ENCODE data around the gene PFKFB4. TPM values are rescaled to one million over a fixed set of nuclear protein-coding genes. Genes with fewer than 3 reads are reported as not detected.

Gene PFKFB4
- polyA plus RNA-seq, 10 donors = 3.1 to 5.6 (median 4.5) TPM

- DNase-seq = no peak
Measured at GRCh38 chr3:48587686-48588085, 31.1 kb upstream of the PFKFB4 start.

GRCh38 chr3:48585411-48585810, 28.8 kb upstream of the PFKFB4 start:
- DNase-seq = no peak

GRCh38 chr3:48584836-48585235, 28.2 kb upstream of the PFKFB4 start:
- no peak for DNase-seq

- DNase-seq = no peak
Measured at GRCh38 chr3:48581621-48582481, 25.2 kb upstream of the PFKFB4 start.

- DNase-seq = no peak
Measured at GRCh38 chr3:48576647-48577046, 20.0 kb upstream of the PFKFB4 start.

- DNase-seq = no peak
Measured at GRCh38 chr3:48575366-48575765, 18.8 kb upstream of the PFKFB4 start.

GRCh38 chr3:48573973-48574585, 17.5 kb upstream of the PFKFB4 start:
- DNase-seq = no peak

GRCh38 chr3:48572517-48572916, 15.9 kb upstream of the PFKFB4 start:
- DNase-seq = no peak

- DNase-seq = no peak
Measured at GRCh38 chr3:48571938-48572337, 15.3 kb upstream of the PFKFB4 start.

- no peak for DNase-seq
Measured at GRCh38 chr3:48569808-48570450, 13.3 kb upstream of the PFKFB4 start.

- DNase-seq = no peak
Measured at GRCh38 chr3:48569400-48569799, 12.8 kb upstream of the PFKFB4 start.

GRCh38 chr3:48568476-48568875, 11.9 kb upstream of the PFKFB4 start:
- DNase-seq = no peak

GRCh38 chr3:48567500-48567899, 10.9 kb upstream of the PFKFB4 start:
- no peak for DNase-seq

- DNase-seq = no peak
Measured at GRCh38 chr3:48567090-48567489, 10.5 kb upstream of the PFKFB4 start.

- no peak for DNase-seq
Measured at GRCh38 chr3:48566401-48566760, 9.8 kb upstream of the PFKFB4 start.

GRCh38 chr3:48565591-48566400, 9.2 kb upstream of the PFKFB4 start:
- peak in 1 of 3 donors; percentile 39 for DNase-seq

- DNase-seq = no peak
Measured at GRCh38 chr3:48565186-48565585, 8.6 kb upstream of the PFKFB4 start.

GRCh38 chr3:48564667-48565066, 8.1 kb upstream of the PFKFB4 start:
- no peak for DNase-seq

- no peak for DNase-seq
Measured at GRCh38 chr3:48564022-48564421, 7.4 kb upstream of the PFKFB4 start.

- peak in 1 of 3 donors; percentile 44 for DNase-seq
Measured at GRCh38 chr3:48563382-48563918, 6.8 kb upstream of the PFKFB4 start, which contains the start of gene UCN2. Gene UCN2, minus strand, starts transcription at chr3:48563781. Its CDS starts 657 bp downstream, at chr3:48563124.

- DNase-seq = no peak
Measured at GRCh38 chr3:48562367-48563095, 5.9 kb upstream of the PFKFB4 start.

Data from muscle of back (tissue), 11 donors.